HepG2 (cell line): ENCODE data around the gene PALMD.

Source experiments
- ARID2 ChIP-seq: sonication (generic); formaldehyde crosslinking; IDR thresholded peaks from 2 replicates; pipeline ENCODE4 v1.8.1; 2022; ENCODE audit warnings: mild to moderate bottlenecking, missing genetic modification reagents, borderline replicate concordance
- CBFB ChIP-seq: sonication (generic); formaldehyde crosslinking; IDR thresholded peaks from 2 replicates; pipeline ENCODE4 v1.4.0; 2020; ENCODE audit warnings: missing genetic modification reagents
- CEBPB ChIP-seq: IDR thresholded peaks from 2 replicates; pipeline ENCODE4 v1.6.1; 2011; ENCODE audit warnings: low read depth, low read length, improper control_type of control experiment, borderline replicate concordance
- CREM ChIP-seq, 2 experiments: sonication (generic) in 1 of 2; formaldehyde crosslinking in 1 of 2; IDR thresholded peaks; 2 replicates each; pipeline versions ENCODE4 v1.4.0 to v1.6.1; 2016 to 2020; ENCODE audit warnings: antibody characterized with exemption in 1 of 2, mild to moderate bottlenecking in 1 of 2, missing genetic modification reagents in 1 of 2
- CTCF ChIP-seq: sonication (generic); formaldehyde crosslinking; IDR thresholded peaks from 2 replicates; pipeline ENCODE4 v1.5.0; 2020; ENCODE audit warnings: mild to moderate bottlenecking, missing genetic modification reagents, moderate library complexity
- FOXM1 ChIP-seq: sonication (generic); formaldehyde crosslinking; IDR thresholded peaks from 2 replicates; pipeline ENCODE4 v1.5.0; 2020; ENCODE audit warnings: missing genetic modification reagents
- HHEX ChIP-seq: IDR thresholded peaks from 2 replicates; pipeline ENCODE4 v1.6.1; 2016; ENCODE audit warnings: control low read depth
- MED13 ChIP-seq: sonication (generic); formaldehyde crosslinking; IDR thresholded peaks from 2 replicates; pipeline ENCODE4 v1.5.0; 2020; ENCODE audit warnings: missing genetic modification reagents
- POLR2A ChIP-seq, 2 experiments: IDR thresholded peaks; 2 replicates each; pipeline ENCODE4 v1.6.1; 2011; ENCODE audit warnings: low read depth in 2 of 2, low read length in 2 of 2, mild to moderate bottlenecking in 1 of 2, moderate library complexity in 1 of 2; ENCODE audit not compliant: insufficient read depth in 1 of 2
- ZBTB7A ChIP-seq: sonication (generic); formaldehyde crosslinking; IDR thresholded peaks from 2 replicates; pipeline ENCODE4 v1.8.0; 2022; ENCODE audit warnings: mild to moderate bottlenecking, missing genetic modification reagents
- ZNF354B ChIP-seq: sonication (generic); formaldehyde crosslinking; IDR thresholded peaks from 2 replicates; pipeline ENCODE4 v1.8.0; 2022; ENCODE audit warnings: mild to moderate bottlenecking, missing genetic modification reagents
- ZNF503 ChIP-seq: sonication (generic); formaldehyde crosslinking; IDR thresholded peaks from 2 replicates; pipeline ENCODE4 v1.4.0; 2020; ENCODE audit warnings: missing genetic modification reagents
- ZNF747 ChIP-seq: sonication (generic); formaldehyde crosslinking; IDR thresholded peaks from 2 replicates; pipeline ENCODE4 v1.8.1; 2023; ENCODE audit warnings: missing genetic modification reagents, mild to moderate bottlenecking, borderline replicate concordance

GRCh38 chr1:99641558-99641957 lies 4.4 kb upstream of the PALMD start:
- TF ChIP-seq FOXM1 (CRISPR knock-in tag) (no peak), CREM (IDR thresholded peaks at IDR 0.05) (no peak), CREM (CRISPR knock-in tag; IDR thresholded peaks at IDR 0.05) (no peak), CBFB (no peak), MED13 (CRISPR knock-in tag) (no peak), ZBTB7A (CRISPR knock-in tag) (no peak), ARID2 (CRISPR knock-in tag) (no peak), HHEX (no peak), CTCF (CRISPR knock-in tag) (no peak), ZNF503 (CRISPR knock-in tag) (no peak), POLR2A (IDR thresholded peaks at IDR 0.05; ENCODE audit: insufficient read depth in 1 of 2, low read depth in 2 of 2, low read length in 2 of 2) (no peak), ZNF354B (CRISPR knock-in tag) (no peak), CEBPB (no peak), ZNF747 (CRISPR knock-in tag) (no peak)
